GM12892 (cell line): ENCODE results near the gene LSM3.

Experiments used
- POLR2A ChIP-seq: IDR thresholded peaks from 2 replicates; pipeline ENCODE4 v1.6.1; 2011; ENCODE audit warnings: low read depth, low read length, control low read depth
- POLR2AphosphoS5 ChIP-seq: IDR thresholded peaks from 2 replicates; pipeline ENCODE4 v1.6.1; 2011; ENCODE audit warnings: low read depth, low read length, control low read depth

- TF ChIP-seq POLR2AphosphoS5 (no peak), POLR2A (no peak)
Observed at GRCh38 chr3:14152963-14153355, 25.7 kb upstream of the LSM3 start.
